MCF 10A (cell line): ENCODE results near the gene LRRC42. TPM values are rescaled to one million over a fixed set of nuclear protein-coding genes. Genes with fewer than 3 reads are reported as not detected.
"Not testable (repeated sequence)": the region's sequence is repeated elsewhere in the genome, so short reads cannot be mapped to it uniquely, and the experiment has no call there.

Experiments used
- BruUV-seq: library from RNA; stranded (reverse); fragments of 400-500 nt; replicated peaks from 2 replicates; lab custom pipeline; 2021; lab: Mats Ljungman, UMichigan
- CTCF ChIA-PET: fragments of 300-600 bp; sonication (Branson Sonifier 250); formaldehyde crosslinking; extraction: SDS; loops from one replicate; lab custom pipeline; 2021; ENCODE audit warnings: antibody characterized with exemption, inconsistent platforms; lab: Yijun Ruan, JAX
- POLR2A ChIA-PET: fragments of 300-600, 350-650 bp; sonication (Branson Sonifier 250); formaldehyde crosslinking; extraction: SDS; loops from one replicate; lab custom pipeline; 2020; ENCODE audit warnings: antibody characterized with exemption, inconsistent platforms; lab: Yijun Ruan, JAX
- DNase-seq: peaks from one replicate; pipeline ENCODE4 v3.0.0-alpha.2; 2018; ENCODE audit not compliant: unreplicated experiment
- H3K27ac Mint-ChIP-seq: one replicate; pipeline ENCODE4 v1.8.0; 2022; ENCODE audit warnings: mild to moderate bottlenecking, low read depth, mixed read lengths; ENCODE audit not compliant: unreplicated experiment
- H3K27me3 Mint-ChIP-seq: one replicate; pipeline ENCODE4 v1.8.0; 2022; ENCODE audit warnings: mixed read lengths; ENCODE audit not compliant: insufficient read depth, unreplicated experiment
- H3K36me3 Mint-ChIP-seq: one replicate; pipeline ENCODE4 v1.8.0; 2022; ENCODE audit warnings: mild to moderate bottlenecking, moderate library complexity, mixed read lengths; ENCODE audit not compliant: insufficient read depth, unreplicated experiment
- H3K4me1 Mint-ChIP-seq: one replicate; pipeline ENCODE4 v1.8.0; 2022; ENCODE audit warnings: mixed read lengths; ENCODE audit not compliant: insufficient read depth, unreplicated experiment
- H3K4me3 Mint-ChIP-seq: one replicate; pipeline ENCODE4 v1.8.0; 2022; ENCODE audit warnings: mild to moderate bottlenecking, moderate library complexity, mixed read lengths; ENCODE audit not compliant: unreplicated experiment
- H3K9me3 Mint-ChIP-seq: one replicate; pipeline ENCODE4 v1.8.0; 2022; ENCODE audit warnings: mixed read lengths; ENCODE audit not compliant: unreplicated experiment
- intact Hi-C: fragments of 100-400 bp; cut with micrococcal nuclease; formaldehyde crosslinking; loops from 2 replicates; pipeline ENCODE4 v1.14.1; 2022
- total RNA-seq: library from RNA; stranded (reverse); gene quantifications from 2 replicates; pipeline ENCODE4 v1.2.3, GENCODE V29; 2022
- TF ChIP-seq, protein P1 (sequence below): fragments of 200-600 bp; IDR thresholded peaks from one replicate; pipeline ENCODE4 v1.8.0; 2022; ENCODE audit warnings: antibody characterized with exemption, mild to moderate bottlenecking; ENCODE audit not compliant: unreplicated experiment

LRRC42 gene
- total RNA-seq, 1 experiment from 2014 or later, result 41.2 TPM

DNA sequence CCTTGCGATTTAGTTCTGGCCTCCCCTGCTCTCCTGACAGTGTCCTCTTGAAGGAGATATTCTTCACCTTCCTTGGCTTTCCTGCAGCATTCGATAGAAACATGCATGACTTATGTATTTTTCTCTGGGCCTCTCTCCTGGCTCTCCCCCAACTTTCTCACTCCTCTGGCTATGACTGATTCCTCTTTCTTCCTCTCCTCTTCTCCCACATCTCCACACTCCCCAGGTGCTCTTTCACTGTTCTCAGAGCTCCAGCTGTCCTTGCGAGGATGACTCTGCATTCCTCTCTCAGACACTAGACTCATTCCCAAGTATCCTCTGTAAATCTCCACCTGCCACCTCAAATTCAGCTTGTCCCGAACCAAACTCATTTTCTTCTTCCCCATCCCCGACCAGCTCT is 18.0 kb downstream of the LRRC42 start:
- no peaks in the 10 kb centered on the region for H3K27me3 Mint-ChIP-seq
- no peak overlapping the region for H3K4me3 Mint-ChIP-seq
- DNase-seq, result no peak
- intact Hi-C loops, result no loop called here
- no peaks in the 10 kb centered on the region for H3K9me3 Mint-ChIP-seq
- ChIA-PET POLR2A (no interaction called here), CTCF (no interaction called here)
- TF ChIP-seq, protein P1, sequence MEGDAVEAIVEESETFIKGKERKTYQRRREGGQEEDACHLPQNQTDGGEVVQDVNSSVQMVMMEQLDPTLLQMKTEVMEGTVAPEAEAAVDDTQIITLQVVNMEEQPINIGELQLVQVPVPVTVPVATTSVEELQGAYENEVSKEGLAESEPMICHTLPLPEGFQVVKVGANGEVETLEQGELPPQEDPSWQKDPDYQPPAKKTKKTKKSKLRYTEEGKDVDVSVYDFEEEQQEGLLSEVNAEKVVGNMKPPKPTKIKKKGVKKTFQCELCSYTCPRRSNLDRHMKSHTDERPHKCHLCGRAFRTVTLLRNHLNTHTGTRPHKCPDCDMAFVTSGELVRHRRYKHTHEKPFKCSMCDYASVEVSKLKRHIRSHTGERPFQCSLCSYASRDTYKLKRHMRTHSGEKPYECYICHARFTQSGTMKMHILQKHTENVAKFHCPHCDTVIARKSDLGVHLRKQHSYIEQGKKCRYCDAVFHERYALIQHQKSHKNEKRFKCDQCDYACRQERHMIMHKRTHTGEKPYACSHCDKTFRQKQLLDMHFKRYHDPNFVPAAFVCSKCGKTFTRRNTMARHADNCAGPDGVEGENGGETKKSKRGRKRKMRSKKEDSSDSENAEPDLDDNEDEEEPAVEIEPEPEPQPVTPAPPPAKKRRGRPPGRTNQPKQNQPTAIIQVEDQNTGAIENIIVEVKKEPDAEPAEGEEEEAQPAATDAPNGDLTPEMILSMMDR, result no peak
- peaks cover 79% of the 10 kb centered on the region for H3K36me3 Mint-ChIP-seq
- H3K27ac Mint-ChIP-seq, result no peak overlapping the region
- peaks cover 9% of the 10 kb centered on the region for H3K4me1 Mint-ChIP-seq
- BruUV-seq, result no TSS peak

DNA sequence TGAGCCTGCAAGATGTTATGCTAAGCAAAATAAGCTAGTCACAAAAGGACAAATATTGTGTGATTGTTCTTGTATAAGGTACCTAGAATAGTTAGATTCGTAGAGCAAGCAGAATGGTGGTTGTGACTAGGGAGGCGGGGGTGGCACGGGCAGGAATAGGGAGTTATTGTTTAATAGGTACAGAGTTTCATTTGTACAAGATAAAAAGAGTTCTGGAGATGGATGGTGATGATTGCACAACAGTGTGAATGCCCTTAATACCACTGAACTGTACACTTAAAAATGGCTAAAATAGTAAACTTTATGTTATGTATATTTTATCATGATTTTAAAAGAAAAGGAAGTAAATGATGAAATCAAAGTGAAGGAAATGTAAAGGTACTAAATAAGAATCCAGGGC is 20.6 kb downstream of the LRRC42 start:
- Mint-ChIP-seq H3K4me1 (peaks cover 9% of the 10 kb centered on the region), H3K9me3 (no peaks in the 10 kb centered on the region), H3K27me3 (no peaks in the 10 kb centered on the region), H3K36me3 (peaks cover 79% of the 10 kb centered on the region), H3K4me3 (no peak overlapping the region), H3K27ac (no peak overlapping the region)
- TF ChIP-seq, protein P1, result no peak
- intact Hi-C loops, result no loop called here
- BruUV-seq, result no TSS peak
- ChIA-PET POLR2A (no interaction called here), CTCF (interaction anchor here (0.8 to 1.3 kb wide), 2 partner anchors 85 to 90 kb away, joined by 3 to 4 read pairs; no protein-coding TSS in a partner anchor)
- DNase-seq, result no peak

DNA sequence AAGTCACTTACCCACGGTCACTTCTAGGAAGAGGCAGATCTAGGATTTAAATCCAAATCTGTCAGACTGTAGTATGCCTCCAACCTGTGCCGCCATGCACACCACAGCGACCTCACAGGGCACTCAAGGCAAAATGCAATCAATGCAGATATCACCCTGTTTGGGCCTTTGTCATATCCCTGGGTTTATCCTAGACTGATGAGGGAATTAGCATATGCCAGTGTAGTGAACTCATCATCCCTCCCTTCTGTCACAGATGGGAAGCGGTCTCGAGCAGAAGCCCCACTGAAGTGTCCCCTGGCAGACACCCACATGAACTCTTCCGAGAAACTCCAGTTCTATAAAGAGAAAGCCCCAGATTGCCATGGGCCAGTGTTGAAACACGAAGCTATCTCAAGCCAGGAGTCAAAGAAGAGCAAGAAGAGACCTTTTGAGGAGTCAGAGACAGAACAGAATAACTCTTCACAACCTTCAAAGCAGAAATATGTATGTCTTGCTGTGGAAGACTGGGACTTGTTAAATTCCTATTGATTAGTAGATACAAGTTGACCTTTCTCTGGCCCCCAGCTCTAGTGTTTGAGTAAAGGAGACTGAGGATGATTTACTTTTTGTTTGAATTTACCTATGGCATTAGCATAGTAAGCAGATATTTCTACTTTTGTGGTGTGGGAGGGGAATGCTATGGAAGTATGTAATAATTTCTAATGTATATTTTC is 21.4 kb downstream of the LRRC42 start:
- POLR2A ChIA-PET, result no interaction called here
- no peak overlapping the region for H3K4me3 Mint-ChIP-seq
- no peaks in the 10 kb centered on the region for H3K9me3 Mint-ChIP-seq
- no peak for DNase-seq
- H3K4me1 Mint-ChIP-seq, result peaks cover 9% of the 10 kb centered on the region
- H3K27me3 Mint-ChIP-seq, result no peaks in the 10 kb centered on the region
- TF ChIP-seq, protein P1, result no peak
- no peak overlapping the region for H3K27ac Mint-ChIP-seq
- intact Hi-C loops, result no loop called here
- BruUV-seq, result no TSS peak
- CTCF ChIA-PET, result interaction anchor here (0.7 kb wide), 1 partner anchor 8 kb away, joined by 3 read pairs; no protein-coding TSS in a partner anchor
- peaks cover 77% of the 10 kb centered on the region for H3K36me3 Mint-ChIP-seq

DNA sequence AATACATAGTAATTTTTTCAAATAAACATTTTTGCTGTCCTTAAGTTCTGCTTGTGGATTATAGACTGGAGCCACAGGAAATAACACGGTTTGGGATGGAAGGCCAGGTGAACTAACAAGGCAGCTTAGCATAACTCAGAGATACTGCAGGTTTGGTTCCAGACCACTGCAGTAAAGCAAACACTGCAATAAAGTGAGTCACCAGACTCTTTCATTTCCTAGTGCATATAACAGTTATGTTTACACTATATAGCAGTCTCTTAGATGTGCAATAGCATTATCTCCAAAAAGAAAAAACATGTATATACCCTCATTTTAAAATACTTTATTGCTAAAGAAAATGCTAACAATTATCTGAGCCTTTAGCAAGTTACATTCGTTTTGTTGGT is 22.0 kb downstream of the LRRC42 start:
- no peak overlapping the region for H3K27ac Mint-ChIP-seq
- DNase-seq, result no peak
- intact Hi-C loops, result no loop called here
- H3K27me3 Mint-ChIP-seq, result no peaks in the 10 kb centered on the region
- TF ChIP-seq, protein P1, result no peak
- no peaks in the 10 kb centered on the region for H3K9me3 Mint-ChIP-seq
- H3K4me1 Mint-ChIP-seq, result peaks cover 9% of the 10 kb centered on the region
- peaks cover 71% of the 10 kb centered on the region for H3K36me3 Mint-ChIP-seq
- H3K4me3 Mint-ChIP-seq, result no peak overlapping the region
- ChIA-PET POLR2A (no interaction called here), CTCF (interaction anchor here (0.7 kb wide), 1 partner anchor 9 kb away, joined by 3 read pairs; no protein-coding TSS in a partner anchor)
- BruUV-seq, result no TSS peak

DNA sequence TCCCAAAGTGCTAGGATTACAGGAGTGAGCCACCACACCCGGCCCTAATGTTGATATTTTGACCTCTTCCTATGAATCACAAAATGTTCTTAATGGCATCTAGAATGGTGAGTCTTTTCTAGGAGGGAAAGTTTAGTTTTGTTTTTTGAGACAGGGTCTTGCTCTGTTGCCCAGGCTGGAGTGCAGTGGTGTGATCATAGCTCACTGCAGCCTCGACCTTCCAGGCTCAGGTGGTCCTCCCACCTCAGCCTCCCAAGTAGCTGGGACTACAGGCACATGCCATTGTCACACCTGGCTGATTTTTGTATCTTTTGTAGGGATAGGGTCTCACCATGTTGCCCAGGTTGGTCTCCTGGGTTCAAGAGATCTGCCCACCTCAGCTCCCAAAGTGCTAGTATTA is 23.2 kb downstream of the LRRC42 start:
- BruUV-seq, H3K27me3 Mint-ChIP-seq, H3K4me1 Mint-ChIP-seq, H3K9me3 Mint-ChIP-seq, DNase-seq, H3K4me3 Mint-ChIP-seq, H3K27ac Mint-ChIP-seq, intact Hi-C loops: not testable (repeated sequence)
- ChIA-PET POLR2A (interaction anchor here (0.8 to 1.9 kb wide), 2 partner anchors 9 to 91 kb away, joined by 4 to 5 read pairs; no protein-coding TSS in a partner anchor), CTCF (interaction anchor here (3.0 kb wide), 1 partner anchor 10 kb away, joined by 19 read pairs; no protein-coding TSS in a partner anchor)
- peaks cover 66% of the 10 kb centered on the region for H3K36me3 Mint-ChIP-seq
